ENCODE data around the gene FGD5. TPM values are rescaled to one million over a fixed set of nuclear protein-coding genes. Genes with fewer than 3 reads are reported as not detected.

FGD5 gene
- total and polyA plus RNA-seq, 2 donors (not counting 1 experiment from before 2014, with no cell fraction given) = 0.03 to 0.50 TPM

- Histone ChIP-seq H3K4me1 (ENCODE audit: control insufficient read depth, extremely low read depth, insufficient read depth, low read length) (no peaks in the 10 kb centered on the region), H3K4me3 (replicated peaks in 1 of 4; ENCODE audit: control extremely low read depth in 1 of 4, insufficient read depth in 1 of 4, low read depth in 3 of 4, low read length in 4 of 4) (no peak overlapping the region), H3K9me3 (ENCODE audit: control insufficient read depth, insufficient read depth, low read depth, low read length) (no peaks in the 10 kb centered on the region), H3K9ac (ENCODE audit: insufficient read depth, low read length) (no peak overlapping the region), H3K27me3 (ENCODE audit: control insufficient read depth, insufficient read depth, low read length) (no peaks in the 10 kb centered on the region), H3K27ac (ENCODE audit: insufficient read depth, low read length) (no peak overlapping the region), H3K36me3 (ENCODE audit: control insufficient read depth, insufficient read depth, low read length) (no peaks in the 10 kb centered on the region), H2AFZ (ENCODE audit: low read length) (no peak overlapping the region), H3K4me2 (ENCODE audit: extremely low read depth, insufficient read depth, low read length) (no peak overlapping the region), H4K20me1 (ENCODE audit: control insufficient read depth, extremely low read depth, insufficient read depth, low read length) (no peaks in the 10 kb centered on the region), H3K79me2 (ENCODE audit: control insufficient read depth, insufficient read depth, low read length) (no peaks in the 10 kb centered on the region)
- TF ChIP-seq EZH2 (IDR thresholded peaks at IDR 0.05; ENCODE audit: low read length, missing control alignments) = no peak
- TF ChIP-seq CTCF (conservative IDR thresholded peaks at IDR 0.05 in 1 of 2, IDR thresholded peaks at IDR 0.05 in 1 of 2; ENCODE audit: low read depth in 1 of 2, low read length in 2 of 2) = peak in 1 of 2 donors; percentile 27
- no peak for DNase-seq (ENCODE audit: low read depth in 2 of 2)
These were observed 44.8 kb downstream of the FGD5 start for GRCh38 chr3:14863333-14864100.

GRCh38 chr3:14864131-14864530 lies 45.4 kb downstream of the FGD5 start:
- Histone ChIP-seq H3K27me3 (ENCODE audit: control insufficient read depth, insufficient read depth, low read length) (no peaks in the 10 kb centered on the region), H3K9me3 (ENCODE audit: control insufficient read depth, insufficient read depth, low read depth, low read length) (no peaks in the 10 kb centered on the region), H3K9ac (ENCODE audit: insufficient read depth, low read length) (no peak overlapping the region)

GRCh38 chr3:14866627-14867026 lies 47.9 kb downstream of the FGD5 start:
- TF ChIP-seq EZH2 (IDR thresholded peaks at IDR 0.05; ENCODE audit: low read length, missing control alignments) = no peak
- no peak for TF ChIP-seq CTCF (conservative IDR thresholded peaks at IDR 0.05 in 1 of 2, IDR thresholded peaks at IDR 0.05 in 1 of 2; ENCODE audit: low read depth in 1 of 2, low read length in 2 of 2)
- Histone ChIP-seq H3K79me2 (ENCODE audit: control insufficient read depth, insufficient read depth, low read length) (no peaks in the 10 kb centered on the region), H3K4me1 (ENCODE audit: control insufficient read depth, extremely low read depth, insufficient read depth, low read length) (no peaks in the 10 kb centered on the region), H3K4me3 (replicated peaks in 1 of 4; ENCODE audit: control extremely low read depth in 1 of 4, insufficient read depth in 1 of 4, low read depth in 3 of 4, low read length in 4 of 4) (no peak overlapping the region), H3K27me3 (ENCODE audit: control insufficient read depth, insufficient read depth, low read length) (no peaks in the 10 kb centered on the region), H3K36me3 (ENCODE audit: control insufficient read depth, insufficient read depth, low read length) (no peaks in the 10 kb centered on the region), H3K9me3 (ENCODE audit: control insufficient read depth, insufficient read depth, low read depth, low read length) (no peaks in the 10 kb centered on the region), H3K27ac (ENCODE audit: insufficient read depth, low read length) (no peak overlapping the region), H2AFZ (ENCODE audit: low read length) (no peak overlapping the region), H4K20me1 (ENCODE audit: control insufficient read depth, extremely low read depth, insufficient read depth, low read length) (no peaks in the 10 kb centered on the region), H3K9ac (ENCODE audit: insufficient read depth, low read length) (no peak overlapping the region), H3K4me2 (ENCODE audit: extremely low read depth, insufficient read depth, low read length) (no peak overlapping the region)
- no peak for DNase-seq (ENCODE audit: low read depth in 2 of 2)

More at GRCh38 chr3:14864131-14864530, 45.4 kb downstream of the FGD5 start:
- Histone ChIP-seq H3K4me2 (ENCODE audit: extremely low read depth, insufficient read depth, low read length) (no peak overlapping the region), H3K27ac (ENCODE audit: insufficient read depth, low read length) (no peak overlapping the region), H3K79me2 (ENCODE audit: control insufficient read depth, insufficient read depth, low read length) (no peaks in the 10 kb centered on the region), H3K36me3 (ENCODE audit: control insufficient read depth, insufficient read depth, low read length) (no peaks in the 10 kb centered on the region), H3K4me1 (ENCODE audit: control insufficient read depth, extremely low read depth, insufficient read depth, low read length) (no peaks in the 10 kb centered on the region), H4K20me1 (ENCODE audit: control insufficient read depth, extremely low read depth, insufficient read depth, low read length) (no peaks in the 10 kb centered on the region), H3K4me3 (replicated peaks in 1 of 4; ENCODE audit: control extremely low read depth in 1 of 4, insufficient read depth in 1 of 4, low read depth in 3 of 4, low read length in 4 of 4) (no peak overlapping the region), H2AFZ (ENCODE audit: low read length) (no peak overlapping the region)
- no peak for DNase-seq (ENCODE audit: low read depth in 2 of 2)
- TF ChIP-seq EZH2 (IDR thresholded peaks at IDR 0.05; ENCODE audit: low read length, missing control alignments) = no peak
- no peak for TF ChIP-seq CTCF (conservative IDR thresholded peaks at IDR 0.05 in 1 of 2, IDR thresholded peaks at IDR 0.05 in 1 of 2; ENCODE audit: low read depth in 1 of 2, low read length in 2 of 2)
